HG03469 (cell line): ENCODE measurements around the gene TOMM6.
"Not testable (repeated sequence)": the region's sequence is repeated elsewhere in the genome, so short reads cannot be mapped to it uniquely, and the experiment has no call there.

Source experiments
- ATAC-seq: cut with Tn5 transposase; IDR thresholded peaks from one replicate; pipeline ENCODE4 v1.9.1; 2021; ENCODE audit warnings: mild to moderate bottlenecking, moderate library complexity, moderate number of reproducible peaks; ENCODE audit not compliant: unreplicated experiment

Gene TOMM6

GRCh38 chr6:41759905-41760579 is 27.5 kb upstream of the TOMM6 start:
- no peak for ATAC-seq

- no peak for ATAC-seq
These were observed 24.0 kb upstream of the TOMM6 start for GRCh38 chr6:41763470-41763869.

- not testable (repeated sequence) for ATAC-seq
These were observed 21.3 kb upstream of the TOMM6 start for GRCh38 chr6:41766043-41766664.

GRCh38 chr6:41767112-41767833 is 20.2 kb upstream of the TOMM6 start:
- no peak for ATAC-seq

GRCh38 chr6:41768545-41769308 is 18.8 kb upstream of the TOMM6 start:
- no peak for ATAC-seq

- no peak for ATAC-seq
These were observed 18.1 kb upstream of the TOMM6 start for GRCh38 chr6:41769376-41769775.

- no peak for ATAC-seq
These were observed 17.0 kb upstream of the TOMM6 start for GRCh38 chr6:41770381-41771057.

- ATAC-seq, result no peak
These were observed 16.2 kb upstream of the TOMM6 start for GRCh38 chr6:41771058-41771983.

- ATAC-seq, result no peak
These were observed 12.7 kb upstream of the TOMM6 start for GRCh38 chr6:41774841-41775240.

GRCh38 chr6:41775293-41775882 is 12.1 kb upstream of the TOMM6 start:
- no peak for ATAC-seq

- no peak for ATAC-seq
These were observed 9.8 kb upstream of the TOMM6 start for GRCh38 chr6:41777551-41778285.

- ATAC-seq, result no peak
These were observed 8.6 kb upstream of the TOMM6 start for GRCh38 chr6:41778895-41779294.

- no peak for ATAC-seq
These were observed 8.2 kb upstream of the TOMM6 start for GRCh38 chr6:41779336-41779735.

GRCh38 chr6:41779788-41780550 is 7.5 kb upstream of the TOMM6 start, which contains the start of gene FRS3:
Gene FRS3 (minus strand): TSS chr6:41779900. CDS start chr6:41776987, 2,913 bp downstream.
- peak; percentile 91 for ATAC-seq

- no peak for ATAC-seq
These were observed 6.7 kb upstream of the TOMM6 start, which contains the start of gene PRICKLE4 for GRCh38 chr6:41780551-41781365. Gene PRICKLE4 (plus strand): TSS chr6:41780782. CDS start chr6:41783474, 2,692 bp downstream.

- no peak for ATAC-seq
These were observed 6.1 kb upstream of the TOMM6 start for GRCh38 chr6:41781366-41781730.
